HG02938 (cell line): ENCODE results near the gene CYB5R3.

Source experiments
- ATAC-seq: cut with Tn5 transposase; IDR thresholded peaks from one replicate; pipeline ENCODE4 v1.9.1; 2021; ENCODE audit warnings: mild to moderate bottlenecking, moderate library complexity; ENCODE audit not compliant: unreplicated experiment

CYB5R3 gene

DNA sequence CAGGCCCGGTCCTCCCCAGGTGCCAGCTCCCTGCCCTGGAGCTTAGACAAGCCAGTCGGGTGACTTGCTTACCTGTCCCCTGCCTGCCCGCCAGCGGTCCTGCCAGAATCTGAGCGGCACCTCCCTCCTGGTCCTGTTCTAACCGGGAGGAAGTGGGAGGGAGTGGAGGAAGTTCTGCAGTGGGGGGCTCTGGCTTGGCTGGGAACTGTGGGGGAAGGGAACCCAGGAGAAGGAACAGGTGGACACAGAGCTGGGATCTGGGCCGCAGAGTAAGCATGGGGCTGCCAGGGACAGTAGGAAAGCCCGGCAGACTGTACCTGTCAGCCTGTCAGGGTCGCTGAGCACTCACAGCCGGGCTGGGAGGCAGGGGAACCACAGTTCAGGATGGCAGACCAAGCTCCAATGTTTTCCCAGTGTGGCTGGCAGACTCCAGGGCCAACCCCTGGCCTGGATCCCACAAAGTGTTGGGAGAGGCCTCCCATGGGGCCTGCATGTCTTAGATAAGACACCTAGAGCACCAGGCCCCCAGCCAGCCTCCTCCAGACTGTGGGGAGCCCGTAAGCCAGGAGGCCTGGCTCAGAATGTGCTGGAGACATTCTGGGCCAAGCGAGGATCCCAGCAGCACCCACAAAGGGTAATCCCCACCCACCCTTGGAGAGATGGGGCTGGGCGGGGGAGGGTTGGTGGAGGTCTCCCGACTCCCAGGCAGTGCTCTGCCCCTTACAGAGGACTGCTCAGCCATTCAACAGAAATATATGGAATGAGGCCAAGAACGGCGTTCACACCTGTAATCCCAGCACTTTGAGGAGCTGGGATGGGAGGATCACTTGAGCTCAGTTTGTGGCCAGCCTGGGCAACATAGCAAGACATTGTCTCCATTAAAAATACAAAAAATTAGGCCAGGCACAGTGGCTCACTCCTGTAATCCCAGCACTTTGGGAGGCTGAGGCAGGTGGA is 2.3 kb downstream of the CYB5R3 start:
- ATAC-seq, result no peak

DNA sequence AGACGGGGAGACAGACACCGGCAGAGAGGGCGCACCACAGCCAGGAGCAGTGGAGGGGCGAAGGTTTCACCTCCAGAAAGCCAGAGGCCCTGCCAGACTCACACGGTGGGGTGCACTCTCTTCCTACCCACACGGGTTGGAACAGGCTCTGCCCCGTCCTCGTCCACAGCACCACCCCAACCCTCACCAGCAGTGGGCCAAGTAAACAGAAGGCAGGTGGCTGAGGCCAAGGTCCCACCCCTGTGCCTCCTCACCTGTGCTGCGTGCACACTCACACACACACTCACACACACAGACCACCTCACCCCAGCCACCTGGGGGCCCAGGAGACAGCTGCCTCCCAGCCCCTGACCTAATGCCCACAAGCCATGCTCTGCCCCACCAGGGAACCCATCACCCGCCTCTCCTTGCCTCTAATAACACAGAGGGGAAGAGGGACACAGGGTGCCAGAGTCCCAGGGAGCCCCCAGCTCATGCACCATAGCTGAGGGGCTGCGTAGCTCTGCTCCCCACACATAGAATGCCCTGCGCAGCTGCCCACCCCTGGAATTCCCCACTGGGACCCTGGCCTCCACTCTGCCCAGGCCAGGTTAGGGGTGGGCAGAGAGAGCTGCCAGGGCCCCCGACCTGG is 3.1 kb downstream of the CYB5R3 start:
- no peak for ATAC-seq

DNA sequence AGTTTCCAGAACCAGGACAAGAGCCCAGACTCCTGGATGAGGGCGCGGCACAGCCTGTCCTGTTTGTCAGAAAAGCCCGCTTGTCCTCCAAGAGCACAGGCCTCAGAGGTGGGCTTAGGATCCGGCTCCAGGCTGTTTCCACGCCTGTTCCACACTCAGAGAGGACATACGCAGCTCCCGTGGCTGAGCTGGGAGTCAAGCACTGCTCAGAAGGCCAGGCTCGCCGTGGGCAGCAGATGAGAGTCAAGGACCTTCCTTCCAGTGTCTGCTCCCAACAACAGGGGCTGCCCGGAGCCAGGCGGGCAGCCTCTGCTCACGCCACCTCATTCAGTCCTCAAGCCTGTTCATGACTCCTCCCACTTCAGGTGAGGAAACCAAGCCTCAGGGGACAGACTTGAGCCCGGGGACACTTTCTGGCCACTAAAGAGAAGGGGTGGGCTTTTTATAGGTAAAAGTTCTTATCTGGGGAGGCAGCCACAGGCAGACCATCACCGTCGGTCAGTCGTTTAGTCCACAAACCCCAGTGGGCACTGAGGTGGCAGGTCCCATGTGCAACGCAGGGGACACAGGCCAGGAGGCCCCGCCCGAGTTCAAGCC is 3.8 kb downstream of the CYB5R3 start:
- no peak for ATAC-seq

DNA sequence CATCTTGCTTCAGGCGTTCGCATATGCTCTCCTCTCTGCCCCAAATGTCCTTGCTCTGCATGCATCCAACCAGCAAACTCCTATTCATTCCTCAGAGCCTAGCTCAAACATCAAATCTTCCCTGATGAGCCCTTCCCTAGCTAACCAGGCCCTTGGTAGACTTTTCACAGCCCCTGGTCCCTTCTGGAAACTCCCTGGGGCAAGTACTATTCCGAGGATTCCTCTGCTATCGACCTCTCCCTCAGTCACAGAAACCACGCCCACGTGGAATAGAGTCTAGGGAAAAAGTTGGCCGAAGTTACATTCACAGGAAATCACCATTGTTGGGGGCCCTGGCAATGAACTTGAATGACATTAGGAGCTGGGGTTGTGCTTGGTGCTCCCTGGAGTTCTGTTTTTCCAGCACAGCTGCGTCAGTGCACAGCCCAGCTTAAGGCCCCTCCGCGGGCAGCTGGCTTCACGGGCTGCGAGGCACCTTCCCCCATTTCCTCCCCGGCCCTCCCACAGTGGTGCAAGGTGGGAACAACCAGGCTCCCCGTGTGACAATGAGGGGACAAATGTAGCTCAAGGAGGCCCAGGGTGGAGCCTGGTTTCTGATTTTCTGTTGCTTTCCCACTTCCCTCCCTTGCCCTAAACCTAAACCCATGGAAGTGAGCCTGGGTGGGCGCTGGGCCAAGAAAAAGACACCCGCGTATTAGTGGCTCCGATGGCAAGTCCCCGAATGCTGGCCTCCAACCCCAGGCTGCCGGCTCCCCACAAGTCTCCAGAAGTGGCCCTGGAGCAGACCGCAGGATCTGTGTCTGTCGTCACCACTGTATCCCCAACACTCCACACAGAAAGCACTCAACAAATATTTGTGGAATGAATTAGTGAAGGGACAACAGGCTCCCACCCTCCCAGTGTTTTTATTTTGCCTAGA is 4.5 kb downstream of the CYB5R3 start:
- ATAC-seq, result no peak

DNA sequence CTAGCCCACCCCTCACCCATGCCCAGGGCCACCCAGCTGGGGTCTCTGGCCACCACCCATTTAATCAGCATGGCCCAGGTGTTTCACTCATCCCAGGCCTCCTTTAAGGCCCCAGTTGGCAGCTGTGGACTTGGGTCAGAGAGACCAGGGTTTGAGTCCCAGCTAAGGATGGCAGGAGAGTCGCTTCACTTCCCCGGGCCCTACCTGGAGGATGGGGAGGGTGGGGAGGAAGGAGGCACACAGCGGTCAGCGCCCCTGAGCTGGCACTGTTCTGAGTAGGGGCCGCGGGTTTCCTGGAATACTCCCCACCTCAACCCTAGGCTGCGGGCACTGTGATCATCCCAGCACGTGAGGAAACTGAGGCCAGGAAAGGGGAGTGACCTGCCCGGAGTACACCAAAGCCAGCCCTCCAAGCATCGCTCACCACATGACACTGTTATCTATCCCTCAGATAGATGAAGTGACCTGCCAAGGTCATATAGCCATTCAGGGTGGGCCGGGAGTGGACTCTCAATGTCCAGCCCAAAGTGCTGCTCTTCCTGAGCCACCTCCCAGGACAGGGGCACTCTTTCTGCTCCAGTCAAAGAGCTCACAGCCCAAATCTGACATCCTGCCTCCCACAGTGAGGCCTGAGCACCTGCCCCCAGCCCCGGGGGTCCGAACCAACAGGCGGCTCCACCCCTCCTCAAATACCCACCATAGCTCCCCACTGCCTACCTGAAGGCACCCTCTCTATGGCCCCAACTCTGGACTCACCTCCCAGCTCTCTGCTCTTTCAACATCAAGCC is 5.4 kb downstream of the CYB5R3 start:
- no peak for ATAC-seq

DNA sequence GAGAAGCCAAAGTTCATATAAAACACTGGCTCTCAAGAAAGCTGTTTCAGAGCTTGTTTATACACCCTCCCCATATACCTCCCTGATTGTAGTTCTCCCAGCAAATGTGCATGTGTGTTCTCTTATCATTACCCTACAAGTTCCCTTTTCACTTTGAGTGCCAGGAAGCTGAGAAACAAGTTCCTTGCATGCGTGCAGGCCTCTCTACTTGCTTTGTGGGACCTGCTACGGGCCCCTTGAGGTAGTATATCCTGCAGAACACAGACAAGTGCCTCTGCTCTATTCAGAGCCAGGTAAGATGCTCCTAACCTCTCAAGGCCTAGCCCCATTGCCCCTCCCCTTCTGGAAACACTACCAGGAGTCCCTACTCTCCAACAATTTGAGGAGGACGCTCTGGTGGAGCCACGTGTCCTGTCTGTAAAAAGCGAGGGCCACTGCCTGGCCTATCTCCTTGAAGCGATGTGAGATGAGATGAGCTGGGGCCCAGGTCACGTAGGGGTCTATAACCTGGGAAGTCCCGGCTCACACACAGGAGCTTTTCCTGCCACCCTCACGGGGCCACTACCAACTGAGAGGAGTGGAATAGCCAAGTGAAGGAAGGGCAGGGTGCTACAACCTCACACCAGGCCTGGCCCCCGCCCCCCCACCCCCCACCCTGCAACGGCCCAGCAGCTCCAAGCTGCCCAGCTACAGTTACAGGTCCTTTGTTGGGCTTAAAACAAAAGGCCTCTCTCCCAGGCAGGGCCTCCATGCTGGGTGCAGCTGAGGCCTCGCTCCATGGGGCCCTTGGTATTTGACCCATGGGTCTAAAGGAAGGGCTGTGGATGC is 6.2 kb downstream of the CYB5R3 start:
- ATAC-seq, result no peak

DNA sequence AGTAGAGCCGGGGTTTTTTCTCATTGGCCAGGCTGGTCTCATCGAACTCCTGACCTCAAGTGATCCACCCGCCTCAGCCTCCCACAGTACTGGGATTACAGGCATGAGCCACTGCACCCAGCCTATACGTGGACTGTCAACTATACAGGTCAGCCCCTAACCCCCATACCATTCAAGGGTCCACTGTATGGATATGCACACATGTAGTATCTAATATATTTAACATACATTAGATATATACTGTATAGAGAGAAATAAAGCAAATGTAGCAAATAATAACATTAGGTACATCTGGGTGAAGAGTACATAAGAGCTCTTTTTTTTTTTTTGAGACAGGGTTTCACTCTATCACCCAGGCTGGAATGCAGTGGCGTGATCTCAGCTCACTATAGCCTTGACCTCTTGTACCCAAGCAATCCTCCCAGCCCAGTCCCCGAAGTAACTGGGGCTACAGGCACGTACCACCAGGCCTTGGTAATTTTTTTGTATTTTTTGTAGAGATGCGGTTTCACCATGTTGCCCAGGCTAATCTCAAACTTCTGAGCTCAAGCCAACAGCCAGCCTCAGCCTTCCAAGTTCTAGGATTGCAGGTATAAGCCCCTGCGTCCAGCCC is 7.3 kb downstream of the CYB5R3 start:
- ATAC-seq, result no peak

DNA sequence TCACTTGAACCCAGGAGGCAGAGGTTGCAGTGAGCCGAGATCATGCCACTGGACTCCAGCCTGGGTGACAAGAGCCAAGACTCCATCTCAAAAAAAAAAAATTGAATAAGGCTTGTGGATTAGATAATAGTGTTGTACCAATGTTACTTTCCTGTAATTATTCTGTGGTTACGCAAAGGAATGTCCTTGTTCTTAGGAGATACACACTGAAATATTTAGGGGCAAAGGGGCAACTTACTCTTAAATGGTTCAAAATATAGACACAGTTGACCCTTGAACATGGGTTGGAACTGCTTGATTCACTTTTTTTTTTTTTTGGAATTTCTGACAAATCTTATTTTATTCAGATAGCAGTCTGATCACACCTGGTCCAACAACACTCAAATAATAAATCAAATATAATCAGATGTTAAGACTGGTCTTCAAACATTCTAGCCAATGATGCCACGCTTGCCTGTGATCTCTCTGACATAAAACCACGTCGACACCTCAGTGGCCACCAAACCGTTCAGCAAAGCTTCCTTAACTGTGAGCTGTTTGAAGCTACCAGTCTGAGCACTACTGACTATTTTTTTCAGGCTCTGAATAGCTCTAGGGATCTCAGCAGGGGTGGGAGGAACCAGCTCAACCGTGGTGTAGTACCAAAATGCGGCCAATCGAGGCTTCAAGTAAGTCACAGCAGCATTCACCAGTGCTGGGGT is 9.5 kb downstream of the CYB5R3 start:
- ATAC-seq, result no peak

DNA sequence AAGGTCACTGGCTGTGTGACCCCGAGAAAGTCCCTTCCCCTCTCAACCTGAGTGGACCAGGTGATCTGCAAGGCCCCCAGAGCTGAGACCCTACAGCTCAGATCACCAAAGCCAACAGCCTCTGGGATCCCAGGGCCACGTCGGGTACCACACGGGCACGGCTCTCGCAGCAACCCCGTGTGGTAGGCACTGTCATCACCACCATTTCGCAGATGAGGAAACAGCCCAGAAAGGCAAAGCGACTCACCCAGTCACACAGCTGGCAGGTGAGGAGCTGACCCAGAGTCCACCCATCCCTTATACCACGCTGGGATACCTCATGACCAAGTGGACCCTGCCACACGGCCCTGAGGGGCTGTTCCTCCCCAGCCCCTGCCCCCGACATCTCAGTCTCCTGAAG is 11.6 kb downstream of the CYB5R3 start:
- no peak for ATAC-seq

DNA sequence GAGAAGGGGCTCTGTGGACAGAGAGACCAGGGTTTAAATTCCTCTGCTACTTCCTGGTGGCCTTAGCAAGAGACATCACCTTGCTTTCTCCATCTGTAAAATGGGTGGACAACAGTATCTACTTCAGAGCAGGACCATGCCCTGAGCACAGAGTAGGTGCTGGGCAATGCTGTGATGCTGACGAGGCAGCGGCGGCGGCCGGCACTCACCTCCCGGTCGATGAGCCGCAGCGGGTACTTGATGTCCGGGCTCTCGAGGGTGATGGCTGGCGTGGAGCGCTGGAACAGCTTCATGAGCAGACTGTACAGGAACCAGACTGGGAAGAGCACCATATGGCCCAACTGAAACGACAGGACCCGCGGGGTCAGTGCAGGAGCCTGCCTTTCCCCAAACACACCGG is 12.7 kb downstream of the CYB5R3 start:
- ATAC-seq, result no peak

DNA sequence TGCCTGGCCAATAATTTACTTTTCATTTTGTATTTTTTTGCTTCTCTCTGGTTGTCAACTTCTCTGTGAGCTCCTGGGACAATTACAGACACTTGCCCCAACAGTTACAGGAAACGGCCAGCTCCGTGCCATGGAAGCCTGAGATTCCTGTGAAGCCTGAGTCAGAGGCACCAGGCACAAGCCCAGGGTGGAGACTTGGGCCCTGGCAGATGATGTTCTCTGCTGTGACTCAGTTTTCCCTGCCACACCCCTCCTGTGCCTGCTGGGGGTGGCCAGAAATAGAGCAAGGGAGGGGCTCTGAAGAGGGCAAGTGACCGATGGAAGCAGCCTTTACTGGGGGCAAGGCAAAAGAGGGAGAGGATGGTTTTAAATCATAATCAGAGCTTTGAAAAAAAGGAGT is 13.7 kb downstream of the CYB5R3 start:
- ATAC-seq, result no peak

DNA sequence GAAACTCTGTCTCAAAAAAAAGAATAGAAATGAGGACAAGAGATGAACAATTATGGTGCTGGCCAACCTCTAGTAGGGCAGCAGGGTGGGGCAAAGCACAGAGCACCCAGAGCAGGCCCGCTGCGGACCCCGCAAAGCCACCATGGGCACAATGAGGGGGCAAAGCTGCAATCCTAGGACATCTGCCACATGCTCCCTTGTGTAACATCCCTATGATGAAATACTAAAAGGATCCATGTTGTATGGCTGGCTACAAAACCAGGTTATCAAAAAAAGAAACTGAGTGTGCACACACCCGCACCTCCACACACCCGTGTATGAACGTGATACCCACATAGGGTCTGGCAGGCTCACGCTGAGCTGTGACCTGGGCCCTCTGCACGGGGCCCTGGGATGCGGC is 16.2 kb downstream of the CYB5R3 start:
- ATAC-seq, result no peak

DNA sequence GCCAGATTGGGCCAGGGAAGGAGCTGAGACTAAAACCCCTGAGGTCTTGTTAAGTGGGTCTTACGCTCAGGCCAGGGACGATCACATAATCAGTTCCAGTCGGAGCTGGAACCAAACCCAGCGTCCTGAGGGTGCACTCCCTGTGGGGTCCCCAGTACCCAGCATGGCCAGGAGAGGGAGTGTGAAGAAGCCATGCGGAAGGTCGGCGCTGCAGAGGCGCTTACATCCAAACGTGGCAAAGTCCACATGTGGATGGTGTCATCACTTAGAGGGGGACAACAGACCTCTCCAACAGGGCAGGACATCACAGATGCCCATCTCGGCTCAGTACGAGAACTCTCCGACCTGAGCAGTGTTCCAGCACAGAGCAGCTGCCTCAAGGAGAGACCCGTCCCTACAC is 17.1 kb downstream of the CYB5R3 start:
- ATAC-seq, result no peak

DNA sequence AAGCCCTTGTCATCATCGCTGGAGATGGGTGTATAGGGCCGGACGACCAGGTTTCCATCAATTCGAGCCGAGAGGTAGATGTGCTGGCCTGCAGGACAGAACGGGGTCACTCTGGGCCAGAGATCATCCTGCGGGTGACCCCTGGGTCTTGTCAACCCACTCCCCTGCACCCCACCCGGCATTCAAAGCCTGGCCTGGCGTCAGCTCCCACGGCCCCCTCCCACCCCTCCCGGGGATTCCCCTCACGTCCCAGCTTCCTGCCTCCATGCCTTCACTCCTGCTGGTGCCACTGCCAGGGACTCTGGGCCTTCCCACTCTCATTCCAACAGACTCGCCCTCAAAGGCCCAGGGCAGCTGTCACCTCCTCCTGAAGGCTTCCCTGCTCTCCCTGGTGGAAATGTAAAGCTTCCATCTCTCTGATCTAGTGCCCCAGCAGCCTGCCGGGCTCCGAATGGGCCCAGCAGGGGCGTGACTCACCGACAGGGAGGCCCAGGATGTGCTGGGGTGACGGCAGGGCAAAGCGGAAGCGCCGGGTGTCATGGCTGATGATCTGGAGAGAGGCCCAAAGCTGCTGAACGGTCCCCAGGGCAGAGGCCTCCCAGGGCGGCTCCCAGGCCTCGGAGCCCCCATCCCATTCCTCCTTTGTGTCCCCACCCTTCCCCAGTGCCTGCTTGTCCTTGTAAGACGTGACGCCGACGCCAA is 18.1 kb downstream of the CYB5R3 start:
- no peak for ATAC-seq

DNA sequence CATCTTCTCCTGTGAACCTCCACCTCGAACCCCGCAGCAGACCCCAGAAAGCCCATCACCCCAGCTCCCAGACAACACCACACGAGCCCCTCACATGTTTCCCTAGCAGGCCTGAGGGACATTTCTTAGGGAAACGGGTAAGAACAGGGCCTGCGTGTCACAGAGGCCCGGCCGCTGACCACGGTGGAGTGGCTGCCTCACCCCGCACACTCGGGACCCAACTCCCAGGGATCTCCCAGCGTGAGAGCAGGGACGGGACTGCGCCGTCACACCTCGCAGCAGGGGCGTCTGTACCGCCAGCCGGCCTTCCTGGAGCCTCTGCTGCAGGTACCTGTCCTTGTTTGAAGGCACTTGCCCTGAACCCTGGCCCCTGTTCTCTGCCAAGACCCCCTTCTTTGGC is 19.0 kb downstream of the CYB5R3 start:
- ATAC-seq, result no peak

DNA sequence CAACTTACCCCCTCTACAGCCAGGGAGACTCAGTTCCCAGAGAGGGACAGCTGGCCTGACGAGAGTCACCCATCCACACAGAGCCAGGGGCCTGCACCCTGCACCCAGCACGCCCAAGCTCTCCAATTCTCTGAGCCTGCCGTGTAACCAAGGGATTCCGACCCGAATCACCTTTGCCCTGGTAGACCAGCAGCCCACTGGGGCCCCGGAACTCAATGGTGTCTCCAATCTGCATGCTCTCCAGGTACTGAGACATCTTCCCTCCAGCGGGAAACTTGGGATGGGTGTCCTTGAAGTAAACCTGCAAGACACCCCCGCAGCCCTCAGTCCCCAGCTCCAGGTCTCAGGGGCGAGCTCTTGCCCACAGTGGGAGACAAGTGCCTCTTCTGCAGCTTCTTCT is 21.2 kb downstream of the CYB5R3 start:
- ATAC-seq, result no peak

DNA sequence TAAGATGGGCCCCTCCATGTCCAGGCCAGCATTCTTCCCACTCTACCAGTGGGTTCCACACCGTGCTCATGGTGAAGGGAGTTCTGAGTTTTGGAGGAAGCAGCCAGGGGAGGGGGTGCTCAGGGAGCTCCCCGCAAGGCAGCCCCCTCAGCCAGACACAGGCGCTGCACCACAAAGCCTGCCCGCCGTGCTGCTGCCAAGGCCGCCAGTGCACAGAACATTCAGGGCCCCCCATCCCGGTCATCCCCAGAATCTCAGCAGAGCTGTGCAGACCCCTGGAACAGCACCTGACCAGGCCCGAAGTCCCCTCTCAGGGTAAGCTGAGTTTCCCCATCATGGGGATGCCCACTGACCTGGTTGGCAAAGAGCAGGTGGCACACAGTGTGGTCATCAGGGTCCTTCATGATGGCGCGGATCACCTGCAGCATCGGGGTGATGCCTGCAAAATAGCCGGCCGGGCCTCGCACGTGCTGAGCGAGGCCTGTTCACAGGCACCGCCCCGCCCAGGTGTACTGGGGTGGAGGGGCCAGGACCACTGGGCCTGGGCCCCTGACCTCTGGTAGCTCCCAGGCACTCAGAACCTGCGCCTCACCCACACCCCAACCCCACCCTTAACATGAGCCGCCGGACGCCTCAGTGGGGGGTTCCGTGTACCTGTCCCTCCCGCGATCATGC is 22.1 kb downstream of the CYB5R3 start:
- no peak for ATAC-seq
